H1 (cell line): ENCODE data around the gene MGMT.

Source experiments
- BACH1 ChIP-seq: IDR thresholded peaks from 2 replicates; pipeline ENCODE4 v1.6.1; 2012; ENCODE audit warnings: low read length, improper control_type of control experiment
- POLR2A ChIP-seq, 2 experiments: IDR thresholded peaks; 1 replicate in 1 of 2; 2 replicates in 1 of 2; pipeline ENCODE4 v1.6.1; 2011; ENCODE audit warnings: low read depth in 2 of 2, low read length in 2 of 2, mild to moderate bottlenecking in 2 of 2; ENCODE audit errors: control extremely low read depth in 1 of 2

- TF ChIP-seq BACH1: no peak
- TF ChIP-seq POLR2A (IDR thresholded peaks at IDR 0.05; ENCODE audit: control extremely low read depth in 1 of 2, low read depth in 2 of 2, low read length in 2 of 2): no peak
Observed at GRCh38 chr10:129713659-129714265, 246.7 kb downstream of the MGMT start.
